ENCODE measurements around the gene SH3BP5L. TPM values are rescaled to one million over a fixed set of nuclear protein-coding genes. Genes with fewer than 3 reads are reported as not detected.

The SH3BP5L gene
- total and polyA plus RNA-seq, 2 donors = 15.0 to 16.1 TPM

Other genes starting within 250 kb of the SH3BP5L start
- gene OR2T10, start 228.2 kb downstream of the SH3BP5L start, total RNA-seq = not detected
- gene OR2T10, start 228.2 kb downstream of the SH3BP5L start, polyA plus RNA-seq = not detected
- gene OR2T11, start 190.8 kb downstream of the SH3BP5L start, total RNA-seq = under 0.01 TPM
- gene OR2T11, start 190.8 kb downstream of the SH3BP5L start, polyA plus RNA-seq = not detected
- not detected for gene OR2T35, start 180.6 kb downstream of the SH3BP5L start, total RNA-seq
- not detected for gene OR2T35, start 180.6 kb downstream of the SH3BP5L start, polyA plus RNA-seq
- gene OR2T27, start 170.4 kb downstream of the SH3BP5L start, total RNA-seq = not detected
- not detected for gene OR2T27, start 170.4 kb downstream of the SH3BP5L start, polyA plus RNA-seq
- gene OR14I1, start 123.1 kb downstream of the SH3BP5L start, total RNA-seq = not detected
- gene OR14I1, start 123.1 kb downstream of the SH3BP5L start, polyA plus RNA-seq = not detected
- 0.05 TPM for gene LYPD8, start 70.2 kb downstream of the SH3BP5L start, total RNA-seq
- 0.34 TPM for gene LYPD8, start 70.2 kb downstream of the SH3BP5L start, polyA plus RNA-seq
- gene ZNF672, start 12.3 kb upstream of the SH3BP5L start, total RNA-seq = 23.7 TPM
- gene ZNF672, start 12.3 kb upstream of the SH3BP5L start, polyA plus RNA-seq = 16.8 TPM
- gene ZNF692, start 33.2 kb upstream of the SH3BP5L start, total RNA-seq = 20.7 TPM
- 127 TPM for gene ZNF692, start 33.2 kb upstream of the SH3BP5L start, polyA plus RNA-seq
- 8.0 TPM for gene PGBD2, start 80.3 kb upstream of the SH3BP5L start, total RNA-seq
- gene PGBD2, start 80.3 kb upstream of the SH3BP5L start, polyA plus RNA-seq = 8.8 TPM

All from thymus (tissue), 2 donors.